Aorta (tissue), 4 donors: ENCODE results near the gene SLC66A2. TPM values are rescaled to one million over a fixed set of nuclear protein-coding genes. Genes with fewer than 3 reads are reported as not detected.

ENCODE experiments used
- polyA plus RNA-seq, 2 donors: library from polyadenylated mRNA; stranded (reverse); fragments of 200-250 nt; gene quantifications; one replicate each; pipeline ENCODE4 v1.2.3, GENCODE V29; 2013
- total RNA-seq, 2 donors: library from RNA; stranded (reverse); fragmentation: NEBNext Ultra II Directional; extraction: Animal tissue kit (Norgen Biotek cat#: 25700); gene quantifications; one replicate each; pipeline ENCODE4 v1.2.1, GENCODE V29; 2021
- donor health status: healthy with polysubstance abuse.
- donor health status: Bipolar disorder and iron deficiency.
- donor health status: DM: no; HTN: no; CAD: no.
- donor health status: DM: yes; HTN: yes; CAD: no.

SLC66A2 gene
- total and polyA plus RNA-seq, 4 donors: 12.9 to 48.8 (median 43.9) TPM

Other genes starting within 250 kb of the SLC66A2 start
- gene KCNG2, start 153.7 kb downstream of the SLC66A2 start, total RNA-seq: 1 to 10 TPM in 1 of 2 donors, under 1 TPM in 1; 0.23 to 1.1 TPM
- not detected for gene KCNG2, start 153.7 kb downstream of the SLC66A2 start, polyA plus RNA-seq
- gene HSBP1L1, start 13.0 kb upstream of the SLC66A2 start, total RNA-seq: 10 to 100 TPM in 1 of 2 donors, 1 to 10 TPM in 1; 7.9 to 13.0 TPM
- 10 to 100 TPM in 1 of 2 donors, 1 to 10 TPM in 1; 5.1 to 11.3 TPM for gene HSBP1L1, start 13.0 kb upstream of the SLC66A2 start, polyA plus RNA-seq
- gene TXNL4A, start 36.9 kb upstream of the SLC66A2 start, total RNA-seq: 10 to 100 TPM; 71.7 to 72.0 TPM
- gene TXNL4A, start 36.9 kb upstream of the SLC66A2 start, polyA plus RNA-seq: 100 to 1,000 TPM in 1 of 2 donors, 10 to 100 TPM in 1; 69.5 to 109 TPM
- gene RBFA, start 82.8 kb upstream of the SLC66A2 start, total RNA-seq: 10 to 100 TPM; 18.1 to 22.8 TPM
- gene RBFA, start 82.8 kb upstream of the SLC66A2 start, polyA plus RNA-seq: 10 to 100 TPM; 22.2 to 32.6 TPM
- gene ADNP2, start 157.6 kb upstream of the SLC66A2 start, total RNA-seq: 10 to 100 TPM; 17.5 to 20.1 TPM
- 1 to 10 TPM; 3.1 to 5.2 TPM for gene ADNP2, start 157.6 kb upstream of the SLC66A2 start, polyA plus RNA-seq